Endothelial cell of umbilical vein (primary cell): Measurements from ENCODE around the gene ABCG5. TPM values are rescaled to one million over a fixed set of nuclear protein-coding genes. Genes with fewer than 3 reads are reported as not detected.

Experiments
- BruUV-seq: library from RNA; stranded (reverse); fragments of 400-500 nt; replicated peaks from 2 replicates; lab custom pipeline; 2021; lab: Mats Ljungman, UMichigan
- CTCF ChIA-PET: fragments of 300-600, 350-600 bp; sonication (Branson Sonifier 250); formaldehyde crosslinking; loops from one replicate; lab custom pipeline; 2021; ENCODE audit warnings: antibody characterized with exemption, inconsistent platforms; lab: Charles Lee
- POLR2A ChIA-PET: fragments of 300-600, 350-600 bp; sonication (Branson Sonifier 250); formaldehyde crosslinking; loops from one replicate; lab custom pipeline; 2021; ENCODE audit warnings: antibody characterized with exemption, inconsistent platforms; lab: Charles Lee
- DNase-seq: peaks from one replicate; pipeline ENCODE4 v3.0.0-alpha.2; 2011; ENCODE audit warnings: low read depth, low spot score
- FAIRE-seq: peaks from 2 replicates; lab custom pipeline; 2011; peaks lifted over from hg19 to GRCh38; lab: Jason Lieb, UNC
- H2AFZ ChIP-seq: 2 replicates; pipeline ENCODE4 v1.6.0; 2012; ENCODE audit warnings: low read depth, low read length, control low read depth, inconsistent platforms
- H3K27ac ChIP-seq: 2 replicates; pipeline ENCODE4 v1.5.1; 2011; ENCODE audit warnings: low read depth, mild to moderate bottlenecking, control low read depth, low read length, moderate library complexity; ENCODE audit not compliant: insufficient read depth
- H3K27me3 ChIP-seq, 2 experiments: 2 replicates each; pipeline versions ENCODE4 v1.6.0 to v1.6.1; 2011; ENCODE audit warnings: low read length in 2 of 2, mixed read lengths in 1 of 2; ENCODE audit not compliant: control insufficient read depth in 2 of 2, insufficient read depth in 2 of 2
- H3K36me3 ChIP-seq, 2 experiments: 2 replicates in 1 of 2; 3 replicates in 1 of 2; pipeline ENCODE4 v1.5.1; 2011; ENCODE audit warnings: low read length in 2 of 2, mild to moderate bottlenecking in 1 of 2, moderate library complexity in 1 of 2; ENCODE audit not compliant: control insufficient read depth in 2 of 2, insufficient read depth in 2 of 2; ENCODE audit errors: extremely low read depth in 1 of 2
- H3K4me1 ChIP-seq: 3 replicates; pipeline ENCODE4 v1.5.1; 2011; ENCODE audit warnings: mild to moderate bottlenecking, low read length; ENCODE audit not compliant: control insufficient read depth, insufficient read depth; ENCODE audit errors: extremely low read depth
- H3K4me2 ChIP-seq: 2 replicates; pipeline ENCODE4 v1.6.1; 2011; ENCODE audit warnings: low read length, control low read depth, mixed read lengths; ENCODE audit not compliant: insufficient read depth
- H3K4me3 ChIP-seq, 3 experiments: fragments of 200-600 bp in 1 of 3; sonication (generic), shearing (Covaris generic) in 1 of 3; replicated peaks in 1 of 3; 2 replicates each; pipeline ENCODE4 v1.5.1; 2011 to 2016; ENCODE audit warnings: control low read depth in 3 of 3, low read length in 3 of 3, mild to moderate bottlenecking in 2 of 3, inconsistent platforms in 1 of 3, low read depth in 1 of 3, moderate library complexity in 1 of 3; ENCODE audit not compliant: insufficient read depth in 1 of 3
- H3K79me2 ChIP-seq: 2 replicates; pipeline ENCODE4 v1.6.0; 2012; ENCODE audit warnings: low read length, inconsistent platforms; ENCODE audit not compliant: control insufficient read depth, insufficient read depth
- H3K9ac ChIP-seq: replicated peaks from 2 replicates; pipeline ENCODE3; 2011; ENCODE audit warnings: low read length, control low read depth; ENCODE audit not compliant: insufficient read depth; ENCODE audit errors: extremely low read depth
- H3K9me1 ChIP-seq: replicated peaks from 3 replicates; pipeline ENCODE4 v1.6.0; 2011; ENCODE audit warnings: mild to moderate bottlenecking, low read length; ENCODE audit not compliant: control insufficient read depth, insufficient read depth; ENCODE audit errors: extremely low read depth
- H3K9me3 ChIP-seq: replicated peaks from 2 replicates; pipeline ENCODE4 v1.5.1; 2012; ENCODE audit warnings: low read length, inconsistent platforms; ENCODE audit not compliant: control insufficient read depth, insufficient read depth
- H4K20me1 ChIP-seq: replicated peaks from 2 replicates; pipeline ENCODE3; 2011; ENCODE audit warnings: mild to moderate bottlenecking, low read length; ENCODE audit not compliant: control insufficient read depth, insufficient read depth; ENCODE audit errors: extremely low read depth
- CTCF ChIP-seq, 2 donors: IDR thresholded peaks; 1 replicate in 1 of 2; 2 replicates in 1 of 2; pipeline ENCODE4 v1.5.1; 2011; ENCODE audit warnings: low read length in 2 of 2, mild to moderate bottlenecking in 2 of 2, moderate library complexity in 2 of 2, control low read depth in 1 of 2, inconsistent platforms in 1 of 2, low read depth in 1 of 2; ENCODE audit not compliant: insufficient read depth in 1 of 2; ENCODE audit errors: extremely low read depth in 1 of 2
- EZH2 ChIP-seq: IDR thresholded peaks from 2 replicates; pipeline ENCODE4 v1.6.1; 2012; ENCODE audit warnings: borderline replicate concordance, low read depth, mild to moderate bottlenecking, moderate library complexity, low read length, inconsistent platforms; ENCODE audit not compliant: severe bottlenecking
- FOS ChIP-seq: IDR thresholded peaks from 2 replicates; pipeline ENCODE4 v1.6.1; 2011; ENCODE audit warnings: mild to moderate bottlenecking, low read length, moderate library complexity, borderline replicate concordance; ENCODE audit not compliant: insufficient read depth
- GATA2 ChIP-seq: IDR thresholded peaks from 2 replicates; pipeline ENCODE4 v1.7.0; 2011; ENCODE audit warnings: low read depth, mild to moderate bottlenecking, moderate library complexity, mixed read lengths, low read length; ENCODE audit not compliant: insufficient read length, insufficient read depth
- JUN ChIP-seq: IDR thresholded peaks from 2 replicates; pipeline ENCODE4 v1.6.1; 2011; ENCODE audit warnings: borderline replicate concordance, low read depth; ENCODE audit not compliant: insufficient read length, insufficient read depth
- MYC ChIP-seq: IDR thresholded peaks from one replicate; pipeline ENCODE4 v1.6.1; 2011; ENCODE audit warnings: mild to moderate bottlenecking, low read depth, low read length
- POLR2A ChIP-seq: IDR thresholded peaks from 2 replicates; pipeline ENCODE4 v1.6.1; 2012; ENCODE audit warnings: low read depth, mild to moderate bottlenecking, control low read depth, low read length
- POLR2AphosphoS5 ChIP-seq: IDR thresholded peaks from 2 replicates; pipeline ENCODE4 v1.6.1; 2012; ENCODE audit warnings: low read depth, mild to moderate bottlenecking, control low read depth, low read length, moderate library complexity; ENCODE audit not compliant: insufficient read depth
- dilution Hi-C: fragments of 300-500 bp; cut with MboI; formaldehyde crosslinking; loops from one replicate; pipeline ENCODE4 v1.15.0; 2019; ENCODE audit warnings: low sequenced_read_pairs; ENCODE audit not compliant: extremely low pct_ligation_motif_present
- intact Hi-C: fragments of 100-400 bp; cut with micrococcal nuclease; formaldehyde crosslinking; loops from one replicate; pipeline ENCODE4 v1.10.0; 2022
- polyA plus RNA-seq, 4 experiments: library from polyadenylated mRNA; depleted of rRNA in 3 of 4; stranded (reverse) in 3 of 4; unstranded in 1 of 4; fragments of >200 nt; gene quantifications; 2 replicates each; pipeline versions ENCODE4 v1.2.1 to v1.2.3, GENCODE V29; 2011 to 2012; ENCODE audit warnings: missing spikeins in 1 of 4
- total RNA-seq: library from RNA; stranded (reverse); gene quantifications from 2 replicates; pipeline ENCODE4 v1.2.3, GENCODE V29; 2021
- TF ChIP-seq, protein P1 (sequence below): IDR thresholded peaks from 2 replicates; pipeline ENCODE4 v1.6.1; 2011; ENCODE audit not compliant: insufficient read depth, insufficient read length

Gene ABCG5
- total and polyA plus RNA-seq, 2 donors (not counting 3 experiments of a cell fraction or from before 2014, with no cell fraction given): not detected

- Histone ChIP-seq H3K4me3 (no peak overlapping the region), H3K4me1 (no peaks in the 10 kb centered on the region), H3K27me3 (peaks cover 9 to 17% of the 10 kb centered on the region in 2 experiments), H3K9me1 (no peaks in the 10 kb centered on the region), H3K9me3 (no peaks in the 10 kb centered on the region), H4K20me1 (no peaks in the 10 kb centered on the region), H2AFZ (no peak overlapping the region), H3K27ac (no peak overlapping the region), H3K36me3 (no peaks in the 10 kb centered on the region), H3K9ac (no peak overlapping the region), H3K4me2 (no peak overlapping the region), H3K79me2 (no peaks in the 10 kb centered on the region)
- dilution Hi-C loops: no loop called here
- ChIA-PET CTCF (no interaction called here), POLR2A (no interaction called here)
- no peak for DNase-seq
- intact Hi-C loops: loop anchor here (10.0 kb wide), 1 partner anchor 1083 kb away; no protein-coding TSS in a partner anchor
- TF ChIP-seq CTCF (IDR thresholded peaks at IDR 0.05; ENCODE audit: extremely low read depth in 1 of 2, insufficient read depth in 1 of 2, low read depth in 1 of 2, low read length in 2 of 2): no peak
- no peak for TF ChIP-seq POLR2AphosphoS5
- no peak for TF ChIP-seq JUN
- TF ChIP-seq, protein P1, sequence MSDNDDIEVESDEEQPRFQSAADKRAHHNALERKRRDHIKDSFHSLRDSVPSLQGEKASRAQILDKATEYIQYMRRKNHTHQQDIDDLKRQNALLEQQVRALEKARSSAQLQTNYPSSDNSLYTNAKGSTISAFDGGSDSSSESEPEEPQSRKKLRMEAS: no peak
- TF ChIP-seq FOS: no peak
- TF ChIP-seq POLR2A: no peak
- no peak for TF ChIP-seq GATA2
- TF ChIP-seq EZH2: no peak
- TF ChIP-seq MYC: no peak
- no peak for FAIRE-seq
- BruUV-seq: no TSS peak
These were observed 33.5 kb upstream of the ABCG5 start for GRCh38 chr2:43872151-43872550.
